ENCODE measurements around the gene DEGS2. TPM values are rescaled to one million over a fixed set of nuclear protein-coding genes. Genes with fewer than 3 reads are reported as not detected.

Gene DEGS2
- total RNA-seq, 1 donor from 2014 or later: not detected

GRCh38 chr14:100098171-100098570 is 61.3 kb downstream of the DEGS2 start:
- DNase-seq (ENCODE audit: extremely low read depth, low read depth, low spot score): no peak

DNA sequence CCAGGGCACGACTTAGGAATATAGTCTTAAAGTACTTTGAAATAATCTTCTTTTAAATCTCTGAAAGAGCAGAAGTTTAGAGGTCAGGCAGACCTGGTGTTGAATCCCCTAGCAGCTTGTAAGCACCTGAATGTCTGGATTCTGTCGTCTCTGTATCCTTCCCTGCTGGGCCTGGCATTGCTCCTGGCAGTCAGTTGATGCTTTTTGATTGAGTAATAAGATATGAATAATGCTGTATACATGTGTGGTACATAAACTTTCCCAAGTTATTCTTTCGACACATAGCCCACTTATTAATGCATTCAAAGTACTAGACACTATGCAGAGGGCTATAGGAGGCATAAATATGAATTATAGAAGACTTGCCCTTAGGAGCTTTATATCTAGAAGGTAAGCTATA is 62.8 kb downstream of the DEGS2 start:
- DNase-seq (ENCODE audit: extremely low read depth, low read depth, low spot score): no peak

Other genes with a start within 250 kb of the DEGS2 start
- gene EVL, start 94.2 kb downstream of the DEGS2 start, total RNA-seq: 37.3 and 45.7 TPM in 2 replicates
- gene YY1, start 79.5 kb upstream of the DEGS2 start, total RNA-seq: 37.6 and 47.5 TPM in 2 replicates
- 119 and 175 TPM in 2 replicates for gene SLC25A29, start 146.8 kb upstream of the DEGS2 start, total RNA-seq
- 0.05 TPM in 1 of 2 replicates, not detected in the other for gene SLC25A47, start 163.7 kb upstream of the DEGS2 start, total RNA-seq
- gene WDR25, start 216.8 kb upstream of the DEGS2 start, total RNA-seq: 15.5 and 22.2 TPM in 2 replicates